Psoas muscle (tissue), 8 donors: ENCODE measurements around the gene ITGAL. TPM values are rescaled to one million over a fixed set of nuclear protein-coding genes. Genes with fewer than 3 reads are reported as not detected.

Experiments used
- ATAC-seq, 4 donors: fragments of 200-7000 bp; cut with Tn5 transposase; one replicate each; pipeline ENCODE4 v1.9.1; 2020; ENCODE audit warnings: moderate library complexity in 3 of 4, mild to moderate bottlenecking in 2 of 4
- DNase-seq, 2 donors: peaks; one replicate each; pipeline ENCODE4 v3.0.0-alpha.2; 2020
- H3K27ac ChIP-seq: fragments of 200-600 bp; one replicate; pipeline ENCODE4 v1.8.0; 2022
- H3K27me3 ChIP-seq, 3 donors: fragments of 200-600 bp in 1 of 3; one replicate each; pipeline versions ENCODE4 v1.6.1 to v1.8.0; 2013 to 2022; ENCODE audit warnings: low read length in 2 of 3, mild to moderate bottlenecking in 2 of 3, moderate library complexity in 1 of 3; ENCODE audit not compliant: insufficient read depth in 3 of 3
- H3K36me3 ChIP-seq, 2 donors: fragments of 200-600 bp in 1 of 2; one replicate each; pipeline versions ENCODE4 v1.6.1 to v1.8.0; 2013 to 2022; ENCODE audit warnings: low read depth in 1 of 2, mild to moderate bottlenecking in 1 of 2, moderate library complexity in 1 of 2; ENCODE audit not compliant: insufficient read depth in 1 of 2
- H3K4me1 ChIP-seq: fragments of 200-600 bp; one replicate; pipeline ENCODE4 v1.8.0; 2022
- H3K4me3 ChIP-seq: fragments of 200-600 bp; one replicate; pipeline ENCODE4 v1.8.0; 2022; ENCODE audit warnings: mild to moderate bottlenecking
- H3K9me3 ChIP-seq: fragments of 200-600 bp; one replicate; pipeline ENCODE4 v1.8.0; 2022
- WGBS, 3 donors: extraction: QIAGEN DNeasy Blood & Tissue Kit; methylation state at CpG; one replicate each; pipeline versions ENCODE4 v1.1.6 to v1.1.7; 2013; 5-methylcytosine and 5-hydroxymethylcytosine counted together
- intact Hi-C, 2 donors: fragments of 100-400 bp; cut with DNase I; formaldehyde crosslinking; loops; one replicate each; pipeline versions ENCODE4 v1.11.0 to v1.14.2; 2022
- long read RNA-seq, 2 donors: library from polyadenylated mRNA; unstranded; transcript quantifications; one replicate each; pipeline ENCODE4 v2.0.0, GENCODE V29; 2021
- polyA plus RNA-seq, 3 donors: library from polyadenylated mRNA; stranded (reverse); fragments of 200-250 nt; gene quantifications; one replicate each; pipeline ENCODE4 v1.2.3, GENCODE V29; 2013
- total RNA-seq, 4 donors: library from RNA; stranded (reverse); fragmentation: NEBNext Ultra II Directional in 2 of 4; extraction: Animal tissue kit (Norgen Biotek cat#: 25700) in 2 of 4; gene quantifications; one replicate each; pipeline versions ENCODE4 v1.2.1 to v1.2.4, GENCODE V29; 2021 to 2023
- TF ChIP-seq, protein P1 (sequence below): fragments of 200-600 bp; IDR thresholded peaks from one replicate; pipeline ENCODE4 v1.8.0; 2022; ENCODE audit warnings: antibody characterized with exemption
- donor health status: healthy with polysubstance abuse.
- donor health status: DM: no; HTN: no; CAD: no; lungs with moderate emphysema.
- donor health status: Bipolar disorder and iron deficiency.
- donor health status: healthy.
- donor health status: DM: yes; HTN: yes; CAD: no.
- donor health status: DM: no; HTN: no; CAD: no.
- donor health status: DM: no; HTN: no; CAD: no.
- donor health status: DM: yes; HTN: yes; CAD: no.

The ITGAL gene
- 1 to 10 TPM; 1.1 to 3.0 (median 2.3) TPM for total RNA-seq
- polyA plus RNA-seq, result under 1 TPM; 0.21 to 0.29 (median 0.27) TPM
- long read RNA-seq, donor 1, result 0 reads
- long read RNA-seq, donor 2, partial matches to known transcripts, result 0 of 1 reads
- long read RNA-seq, donor 2, other reads (novel, unspliced or antisense), result 1 of 1 reads

DNA sequence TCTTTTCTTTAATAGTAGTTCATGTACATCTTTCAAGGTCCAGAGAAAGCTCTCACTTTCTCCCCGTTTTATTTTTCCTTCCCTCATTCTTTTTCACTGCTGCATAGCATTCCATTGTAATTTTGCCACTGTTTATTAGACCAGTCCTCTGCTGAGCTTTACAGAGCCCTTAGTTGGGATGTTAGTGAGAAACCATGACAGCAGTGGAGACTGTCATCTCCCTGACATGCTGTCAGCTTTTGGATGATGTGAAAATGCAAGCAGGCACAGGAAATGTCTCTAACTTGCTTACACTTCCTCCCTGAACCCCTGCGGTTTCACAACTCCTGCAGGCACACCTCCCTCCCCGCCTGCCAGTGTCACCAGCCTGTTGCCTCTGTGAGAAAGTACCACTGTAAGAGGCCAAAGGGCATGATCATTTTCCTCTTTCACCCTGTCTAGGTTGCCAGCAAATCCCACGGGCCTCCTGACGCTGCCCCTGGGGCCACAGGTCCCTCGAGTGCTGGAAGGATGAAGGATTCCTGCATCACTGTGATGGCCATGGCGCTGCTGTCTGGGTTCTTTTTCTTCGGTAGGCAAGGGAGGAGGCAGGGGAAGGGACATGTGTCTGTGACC, at the start of gene ITGAL:
ITGAL (plus strand) TSS at position 415 of the 615 bp plus-strand sequence; CDS start at position 511, 96 bp downstream.
- 64 to 69% (median 68%) methylated on average over 8 of the region's 8 CpGs for whole genome bisulfite sequencing, 3 donors

DNA sequence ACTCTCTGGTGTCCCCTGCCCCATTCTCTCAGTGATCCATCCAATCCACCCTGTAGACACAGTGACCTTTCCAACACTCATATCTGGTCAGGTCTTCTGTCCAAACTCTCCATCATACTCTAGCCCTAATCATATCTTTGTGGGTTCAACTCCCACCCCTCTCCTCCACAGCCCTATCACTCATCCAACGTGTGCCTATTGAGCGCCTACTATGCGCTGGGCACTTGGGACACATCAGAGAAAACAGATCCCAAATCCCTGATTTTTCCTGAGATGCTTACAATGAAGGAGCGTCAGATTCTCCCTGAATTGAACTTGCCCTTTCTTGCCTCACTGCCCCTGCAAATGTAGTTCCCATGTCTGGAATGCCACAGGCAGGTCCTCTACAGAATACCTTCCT, 44.5 kb upstream of the ITGAL start:
- 91 to 96% (median 93%) methylated on average over 4 of the region's 4 CpGs for WGBS, 3 donors
- TF ChIP-seq, protein P1, sequence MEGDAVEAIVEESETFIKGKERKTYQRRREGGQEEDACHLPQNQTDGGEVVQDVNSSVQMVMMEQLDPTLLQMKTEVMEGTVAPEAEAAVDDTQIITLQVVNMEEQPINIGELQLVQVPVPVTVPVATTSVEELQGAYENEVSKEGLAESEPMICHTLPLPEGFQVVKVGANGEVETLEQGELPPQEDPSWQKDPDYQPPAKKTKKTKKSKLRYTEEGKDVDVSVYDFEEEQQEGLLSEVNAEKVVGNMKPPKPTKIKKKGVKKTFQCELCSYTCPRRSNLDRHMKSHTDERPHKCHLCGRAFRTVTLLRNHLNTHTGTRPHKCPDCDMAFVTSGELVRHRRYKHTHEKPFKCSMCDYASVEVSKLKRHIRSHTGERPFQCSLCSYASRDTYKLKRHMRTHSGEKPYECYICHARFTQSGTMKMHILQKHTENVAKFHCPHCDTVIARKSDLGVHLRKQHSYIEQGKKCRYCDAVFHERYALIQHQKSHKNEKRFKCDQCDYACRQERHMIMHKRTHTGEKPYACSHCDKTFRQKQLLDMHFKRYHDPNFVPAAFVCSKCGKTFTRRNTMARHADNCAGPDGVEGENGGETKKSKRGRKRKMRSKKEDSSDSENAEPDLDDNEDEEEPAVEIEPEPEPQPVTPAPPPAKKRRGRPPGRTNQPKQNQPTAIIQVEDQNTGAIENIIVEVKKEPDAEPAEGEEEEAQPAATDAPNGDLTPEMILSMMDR, result no peak
- Histone ChIP-seq H3K36me3 (peaks cover 4 to 36% of the 10 kb centered on the region in 2 donors), H3K27me3 (no peaks in the 10 kb centered on the region), H3K4me1 (peaks cover 18% of the 10 kb centered on the region), H3K27ac (no peak overlapping the region), H3K9me3 (no peaks in the 10 kb centered on the region), H3K4me3 (no peak overlapping the region)
- ATAC-seq (no peak), DNase-seq (no peak)
- intact Hi-C loops, result no loop called here

More for the DNA sequence above, at the start of gene ITGAL:
- Histone ChIP-seq H3K9me3 (no peaks in the 10 kb centered on the region), H3K4me3 (no peak within 1 kb of the TSS), H3K27ac (no peak within 1 kb of the TSS), H3K36me3 (no peaks in the 10 kb centered on the region), H3K27me3 (peaks cover 0 to 22% (median 7%) of the 10 kb centered on the region in 3 donors), H3K4me1 (no peaks in the 10 kb centered on the region)
- intact Hi-C loops, result no loop called here
- no peak for ATAC-seq
- TF ChIP-seq, protein P1, result no peak
- peak; percentile 32 to 60 for DNase-seq

DNA sequence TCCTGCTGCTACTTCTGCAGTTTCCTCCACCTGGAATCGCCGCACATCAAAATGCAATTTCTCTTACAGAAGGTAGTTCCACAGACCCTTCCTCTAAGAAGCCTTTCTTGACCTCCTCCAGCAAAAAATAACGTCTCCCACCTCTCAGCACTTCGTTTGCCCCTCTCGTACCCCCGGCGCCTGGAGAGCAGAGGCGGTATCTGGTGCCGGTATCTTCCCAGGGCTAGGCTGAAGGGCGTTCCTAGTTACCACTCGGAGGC, 43.2 kb upstream of the ITGAL start:
- Histone ChIP-seq H3K9me3 (no peaks in the 10 kb centered on the region), H3K27me3 (no peaks in the 10 kb centered on the region), H3K27ac (peak overlapping the region; percentile 58), H3K4me3 (peak overlapping the region; percentile 73), H3K36me3 (peaks cover 0 to 23% of the 10 kb centered on the region in 2 donors), H3K4me1 (peaks cover 18% of the 10 kb centered on the region)
- intact Hi-C loops, result loop anchor here in 1 of 2 donors (1.0 kb wide), 1 partner anchor 106 kb away; no protein-coding TSS in a partner anchor
- ATAC-seq (no peak), DNase-seq (no peak)
- TF ChIP-seq, protein P1, result no peak
- WGBS, 3 donors, result 1 to 5% (median 2%) methylated on average over 11 of the region's 11 CpGs

DNA sequence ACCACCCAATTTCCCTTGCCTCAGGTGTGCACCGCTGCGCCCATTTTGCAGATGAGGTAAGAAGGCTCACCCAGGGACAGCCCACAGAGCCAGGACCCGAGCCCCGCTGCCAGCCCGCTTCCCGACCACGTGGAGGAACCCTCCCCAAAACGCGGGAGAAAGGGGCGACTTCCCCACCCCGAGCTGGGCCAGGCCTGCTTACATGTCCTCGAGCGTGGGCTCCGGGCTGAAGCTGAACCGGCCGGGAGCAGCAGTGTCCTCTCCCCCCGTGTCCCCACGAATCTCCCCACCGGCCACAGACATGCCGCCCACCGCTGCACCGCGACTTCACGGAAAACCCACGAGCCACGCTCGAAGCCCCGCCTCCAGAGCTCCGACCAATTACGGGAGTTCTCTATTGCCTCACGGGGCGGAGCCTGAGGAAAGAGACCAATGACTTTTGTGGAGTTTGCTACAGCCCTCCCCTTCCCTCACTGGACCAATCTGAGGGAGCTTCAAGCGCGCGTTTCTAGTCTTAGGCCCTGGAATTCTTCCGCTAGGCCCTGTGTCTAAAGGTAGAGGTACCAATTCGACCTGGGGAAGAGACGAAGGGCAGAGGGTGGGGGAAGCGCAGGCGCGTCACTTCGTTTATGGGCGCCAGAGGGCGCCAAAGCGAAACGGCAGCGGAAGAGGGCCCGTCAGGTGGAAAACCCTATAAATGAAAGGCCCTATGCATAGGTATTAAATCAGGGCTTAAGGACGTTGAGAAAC, 42.7 kb upstream of the ITGAL start, which contains the start of gene DCTPP1:
DCTPP1 (minus strand) TSS at position 353 of the 750 bp plus-strand sequence; CDS start at position 303, 50 bp downstream.
- TF ChIP-seq, protein P1, result peak; percentile 77
- ATAC-seq (peak; percentile 98 to 99 (median 98)), DNase-seq (peak; percentile 94 to 96)
- intact Hi-C loops, result loop anchor here in 1 of 2 donors (1.0 to 2.0 kb wide), 3 partner anchors 13 to 199 kb away; no protein-coding TSS in a partner anchor
- Histone ChIP-seq H3K27ac (peak within 1 kb of the TSS; percentile 66), H3K9me3 (no peaks in the 10 kb centered on the region), H3K4me1 (peaks cover 18% of the 10 kb centered on the region), H3K27me3 (no peaks in the 10 kb centered on the region), H3K4me3 (peak within 1 kb of the TSS; percentile 73), H3K36me3 (peaks cover 0 to 18% of the 10 kb centered on the region in 2 donors)
- WGBS, 3 donors, result 1% methylated on average over 42 to 49 of the region's 49 CpGs
